GM12875 (cell line): ENCODE measurements around the gene DNAJC12.
"Not testable (repeated sequence)": the region's sequence is repeated elsewhere in the genome, so short reads cannot be mapped to it uniquely, and the experiment has no call there.

Experiments used
- H3K4me3 ChIP-seq: one replicate; pipeline ENCODE4 v1.5.1; 2011; ENCODE audit warnings: low read depth, low read length, control low read depth
- CTCF ChIP-seq: IDR thresholded peaks from 2 replicates; pipeline ENCODE4 v1.5.1; 2011; ENCODE audit warnings: low read depth, mild to moderate bottlenecking, control low read depth, inconsistent platforms, low read length, moderate library complexity, borderline replicate concordance; ENCODE audit not compliant: insufficient read depth

The DNAJC12 gene

DNA sequence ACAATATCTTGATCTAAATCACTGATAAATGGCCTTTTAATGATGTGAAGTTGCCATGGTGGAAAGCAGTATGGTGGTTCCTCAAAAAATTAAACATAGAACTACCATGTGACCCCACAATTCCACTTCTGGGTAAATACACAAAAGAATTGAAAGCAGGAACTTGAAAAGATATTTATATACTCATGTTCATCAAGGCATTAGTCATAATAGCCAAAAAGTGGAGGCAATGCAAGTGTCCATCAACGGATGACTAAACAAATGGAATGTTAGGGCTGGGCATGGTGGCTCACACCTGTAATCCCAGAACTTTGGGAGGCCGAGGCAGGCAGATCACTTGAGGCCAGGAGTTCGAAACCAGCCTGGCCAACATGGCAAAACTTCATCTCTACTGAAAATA is 2.0 kb upstream of the DNAJC12 start:
- no peak for TF ChIP-seq CTCF
- H3K4me3 ChIP-seq = no peak overlapping the region

- not testable (repeated sequence) for H3K4me3 ChIP-seq
These were observed 1.5 kb upstream of the DNAJC12 start for GRCh38 chr10:67839511-67839910.

DNA sequence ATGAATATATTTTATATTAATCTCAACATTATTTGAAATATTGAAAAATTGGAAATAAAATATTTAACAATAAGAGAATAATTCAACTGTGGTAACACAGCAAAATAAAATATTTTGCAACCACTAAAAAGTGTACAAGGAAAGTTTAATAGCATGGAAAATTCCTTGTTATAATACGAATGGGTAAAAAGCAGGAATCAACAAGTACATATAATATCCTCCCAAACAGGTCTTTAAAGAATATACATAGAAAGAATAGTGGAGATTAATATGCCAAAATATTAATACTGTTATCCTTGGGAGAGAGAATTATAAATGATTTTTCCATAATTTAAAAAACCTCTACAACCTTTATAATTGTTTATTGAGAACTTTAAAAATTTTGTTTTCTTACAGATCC is 1.0 kb downstream of the DNAJC12 start:
- no peak overlapping the region for H3K4me3 ChIP-seq

GRCh38 chr10:67836488-67836887 is 1.5 kb downstream of the DNAJC12 start:
- no peak for TF ChIP-seq CTCF
- no peak overlapping the region for H3K4me3 ChIP-seq

More for the DNA sequence above, 1.0 kb downstream of the DNAJC12 start:
- TF ChIP-seq CTCF = no peak

DNA sequence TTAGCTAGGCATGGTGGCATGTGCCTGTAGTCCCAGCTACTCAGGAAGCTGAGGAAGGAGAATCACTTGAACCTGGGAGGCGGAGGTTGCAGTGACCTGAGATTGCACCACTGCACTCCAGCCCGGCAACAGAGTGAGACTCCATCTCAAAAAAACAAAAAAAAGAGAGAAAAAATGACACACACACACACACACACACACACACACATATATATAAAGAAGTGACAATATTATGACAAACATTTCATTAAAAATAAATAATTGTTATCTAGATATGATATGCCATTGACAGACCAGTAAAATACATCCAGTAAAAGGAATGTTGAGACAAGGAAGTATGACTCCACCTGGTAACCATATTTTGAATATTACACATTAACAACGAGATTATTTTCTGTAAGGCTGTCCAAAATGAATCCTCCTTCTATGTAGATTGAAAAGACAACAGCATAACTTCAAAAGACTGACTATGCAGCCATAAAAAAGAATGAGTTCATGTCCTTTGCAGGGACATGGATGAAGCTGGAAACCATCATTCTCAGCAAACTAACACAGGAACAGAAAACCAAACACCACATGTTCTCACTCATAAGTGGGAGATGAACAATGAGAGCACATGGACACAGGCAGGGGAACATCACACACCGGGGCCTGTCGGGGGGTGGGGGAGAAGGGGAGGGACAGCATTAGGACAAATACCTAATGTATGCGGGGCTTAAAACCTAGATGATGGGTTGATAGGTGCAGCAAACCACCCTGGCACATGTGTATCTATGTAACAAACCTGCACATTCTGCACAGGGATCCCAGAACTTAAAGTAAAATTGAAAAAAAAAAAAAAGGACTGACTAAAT is 2.2 kb downstream of the DNAJC12 start:
- not testable (repeated sequence) for H3K4me3 ChIP-seq

- no peak overlapping the region for H3K4me3 ChIP-seq
- no peak for TF ChIP-seq CTCF
These were observed 3.6 kb downstream of the DNAJC12 start for GRCh38 chr10:67834375-67834774.

DNA sequence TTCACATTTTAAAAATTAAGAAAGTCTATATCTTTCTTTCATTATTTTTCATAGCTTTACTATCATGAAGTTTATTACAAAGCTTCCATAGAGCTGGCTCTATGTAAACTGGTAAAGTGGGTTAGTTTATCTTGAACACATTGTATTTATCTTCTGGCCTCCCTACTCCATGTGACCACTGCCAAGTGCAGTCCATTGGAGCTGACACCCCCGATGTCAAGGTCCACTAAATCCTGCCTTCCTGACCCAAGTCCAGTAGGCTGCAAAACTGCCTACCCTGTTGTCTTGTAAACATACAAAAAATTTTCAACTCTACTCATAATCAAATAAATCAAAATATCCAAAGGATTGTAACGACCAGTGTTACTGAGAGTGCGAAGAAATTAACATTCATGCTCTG is 10.2 kb downstream of the DNAJC12 start:
- no peak for TF ChIP-seq CTCF
- no peak overlapping the region for H3K4me3 ChIP-seq

DNA sequence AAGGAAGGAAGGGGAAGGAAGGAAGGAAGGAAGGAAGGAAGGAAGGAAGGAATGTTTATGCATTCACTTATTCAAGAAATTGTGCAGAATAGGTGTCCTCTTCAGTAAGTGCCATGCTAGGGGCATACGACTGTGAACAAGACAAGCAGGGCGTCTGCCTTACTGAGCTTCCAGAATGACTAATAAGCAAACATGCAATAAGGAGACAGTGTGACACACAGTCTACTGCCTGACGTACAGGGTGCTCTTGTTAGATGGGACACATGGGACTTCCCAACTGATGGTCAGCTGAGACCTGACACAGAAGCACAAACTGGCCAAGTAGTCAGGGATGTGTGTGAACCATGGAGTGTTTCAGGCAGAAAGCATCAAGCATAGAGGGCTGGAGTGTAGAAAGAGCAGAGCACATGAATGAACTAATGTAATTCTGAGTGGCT is 18.2 kb downstream of the DNAJC12 start:
- H3K4me3 ChIP-seq = no peak overlapping the region
- TF ChIP-seq CTCF = no peak
